A549 (cell line): ENCODE results near the gene CACUL1. TPM values are rescaled to one million over a fixed set of nuclear protein-coding genes. Genes with fewer than 3 reads are reported as not detected.

Experiments
- ATAC-seq, 2 experiments: fragments of 200-7000 bp in 1 of 2; fragments of >200 bp in 1 of 2; cut with Nextera tagmentation in 1 of 2; cut with Tn5 transposase in 1 of 2; 3 replicates each; pipeline versions ENCODE4 v1.8.0 to v1.9.1; 2018 to 2020; ENCODE audit warnings: mild to moderate bottlenecking in 1 of 2, moderate library complexity in 1 of 2
- CTCF ChIA-PET: fragments of 300-600 bp; sonication (Branson Sonifier 250); formaldehyde crosslinking; extraction: SDS; loops from one replicate; lab custom pipeline; 2021; ENCODE audit warnings: antibody characterized with exemption, inconsistent platforms; lab: Yijun Ruan, JAX
- POLR2A ChIA-PET: fragments of 350-600 bp; formaldehyde crosslinking; extraction: SDS; loops from one replicate; lab custom pipeline; 2021; ENCODE audit warnings: antibody characterized with exemption, inconsistent platforms; lab: Yijun Ruan, JAX
- DNase-seq, 2 experiments: peaks; one replicate each; pipeline versions ENCODE4 v3.0.0 to v3.0.0-alpha.2; 2011 to 2016; ENCODE audit warnings: low read depth in 1 of 2, low spot score in 1 of 2
- FAIRE-seq: peaks from 2 replicates; lab custom pipeline; 2011; peaks lifted over from hg19 to GRCh38; lab: Jason Lieb, UNC
- H3K27ac ChIP-seq, 2 experiments: fragments of >200 bp; sonication (Bioruptor Twin); formaldehyde crosslinking; 3 replicates each; pipeline ENCODE4 v1.5.1; 2016 to 2017
- H3K4me1 ChIP-seq: fragments of >200 bp; sonication (Bioruptor Twin); formaldehyde crosslinking; 3 replicates; pipeline ENCODE4 v1.6.1; 2016
- H3K4me2 ChIP-seq: fragments of >200 bp; sonication (Bioruptor Twin); formaldehyde crosslinking; 3 replicates; pipeline ENCODE4 v1.6.1; 2016
- H3K4me3 ChIP-seq: fragments of >200 bp; sonication (Bioruptor Twin); formaldehyde crosslinking; 3 replicates; pipeline ENCODE4 v1.5.1; 2016
- H3K9me3 ChIP-seq: fragments of >200 bp; sonication (Bioruptor Twin); formaldehyde crosslinking; 3 replicates; pipeline ENCODE4 v1.6.1; 2016
- EHF ChIP-seq: fragments of 250-450 bp; sonication (Bioruptor Pico); IDR thresholded peaks from 2 replicates; pipeline ENCODE4 v1.5.0; 2020; ENCODE audit warnings: mild to moderate bottlenecking
- EHMT2 ChIP-seq: fragments of 200-600 bp; sonication (generic); IDR thresholded peaks from 2 replicates; pipeline ENCODE4 v1.6.1; 2016; ENCODE audit warnings: antibody characterized with exemption, low read depth, mild to moderate bottlenecking, moderate library complexity
- FOSL2 ChIP-seq, 2 experiments: fragments of 450-650 bp in 1 of 2; fragments of >200 bp in 1 of 2; sonication (Bioruptor Twin) in 1 of 2; formaldehyde crosslinking; IDR thresholded peaks; 2 replicates each; pipeline versions ENCODE4 v1.5.0 to v1.6.1; 2016 to 2020; ENCODE audit warnings: mild to moderate bottlenecking in 1 of 2, moderate library complexity in 1 of 2
- HOXB5 ChIP-seq: fragments of 250-450 bp; sonication (Bioruptor Pico); IDR thresholded peaks from 2 replicates; pipeline ENCODE4 v1.5.0; 2020; ENCODE audit warnings: mild to moderate bottlenecking, moderate library complexity
- KDM5A ChIP-seq: fragments of 200-600 bp; sonication (generic); IDR thresholded peaks from 2 replicates; pipeline ENCODE4 v1.6.1; 2016; ENCODE audit warnings: antibody characterized with exemption, mild to moderate bottlenecking
- MYC ChIP-seq: IDR thresholded peaks from 2 replicates; pipeline ENCODE4 v1.6.1; 2012; ENCODE audit warnings: mild to moderate bottlenecking, inconsistent platforms, low read length, improper control_type of control experiment, borderline replicate concordance
- NFE2L2 ChIP-seq: fragments of 150-350 bp; conservative IDR thresholded peaks from 2 replicates; pipeline ENCODE4 v1.6.1; 2014; ENCODE audit warnings: low read length
- NR3C1 ChIP-seq: fragments of >200 bp; sonication (Bioruptor Twin); formaldehyde crosslinking; IDR thresholded peaks from 3 replicates; pipeline ENCODE4 v1.6.1; 2017
- POLR2A ChIP-seq: IDR thresholded peaks from 2 replicates; pipeline ENCODE4 v1.6.1; 2012; ENCODE audit warnings: mild to moderate bottlenecking, low read length
- POLR2AphosphoS2 ChIP-seq: conservative IDR thresholded peaks from 2 replicates; pipeline ENCODE4 v1.6.1; 2012; ENCODE audit warnings: low read length, improper control_type of control experiment, inconsistent platforms
- RAD21 ChIP-seq, 2 experiments: fragments of >200 bp in 1 of 2; sonication (Bioruptor Twin) in 1 of 2; formaldehyde crosslinking in 1 of 2; IDR thresholded peaks in 1 of 2; conservative IDR thresholded peaks in 1 of 2; 2 replicates in 1 of 2; 3 replicates in 1 of 2; pipeline ENCODE4 v1.6.1; 2012 to 2018; ENCODE audit warnings: inconsistent platforms in 1 of 2
- RCOR1 ChIP-seq: fragments of 150-350 bp; IDR thresholded peaks from 2 replicates; pipeline ENCODE4 v1.6.1; 2014; ENCODE audit warnings: antibody characterized with exemption, low read length, low read depth
- SREBF2 ChIP-seq: fragments of 450-650 bp; IDR thresholded peaks from 2 replicates; pipeline ENCODE4 v1.6.1; 2014; ENCODE audit warnings: mild to moderate bottlenecking, moderate library complexity
- WGBS: methylation state at CpG from one replicate; pipeline ENCODE4 v1.1.6; 2017; ENCODE audit errors: missing lambda C conversion rate; 5-methylcytosine and 5-hydroxymethylcytosine counted together
- polyA plus RNA-seq, 4 experiments: library from polyadenylated mRNA; depleted of rRNA in 3 of 4; stranded (reverse); fragments of >200 nt; fragmentation: RNase III in 1 of 4; extraction: RNeasy Plus Mini Kit Qiagen cat#74134 plus additional on column Dnase treatment in 1 of 4; gene quantifications; 2 replicates in 3 of 4; 3 replicates in 1 of 4; pipeline ENCODE4 v1.2.3, GENCODE V29; 2011 to 2017
- TF ChIP-seq, protein P1 (sequence below): IDR thresholded peaks from 2 replicates; pipeline ENCODE4 v1.6.1; 2012
- TF ChIP-seq, protein P2 (sequence below): fragments of >200 bp; sonication (Bioruptor Twin); formaldehyde crosslinking; IDR thresholded peaks from 3 replicates; pipeline ENCODE4 v1.6.1; 2016
- TF ChIP-seq, protein P3 (sequence below): fragments of 250-450 bp; sonication (Bioruptor Pico); IDR thresholded peaks from 2 replicates; pipeline ENCODE4 v1.5.0; 2021; ENCODE audit warnings: mild to moderate bottlenecking, moderate library complexity, borderline replicate concordance

Gene CACUL1
- polyA plus RNA-seq, 2 of the 4 experiments (the other 2 are of a cell fraction) = 8.7 to 15.6 TPM

DNA sequence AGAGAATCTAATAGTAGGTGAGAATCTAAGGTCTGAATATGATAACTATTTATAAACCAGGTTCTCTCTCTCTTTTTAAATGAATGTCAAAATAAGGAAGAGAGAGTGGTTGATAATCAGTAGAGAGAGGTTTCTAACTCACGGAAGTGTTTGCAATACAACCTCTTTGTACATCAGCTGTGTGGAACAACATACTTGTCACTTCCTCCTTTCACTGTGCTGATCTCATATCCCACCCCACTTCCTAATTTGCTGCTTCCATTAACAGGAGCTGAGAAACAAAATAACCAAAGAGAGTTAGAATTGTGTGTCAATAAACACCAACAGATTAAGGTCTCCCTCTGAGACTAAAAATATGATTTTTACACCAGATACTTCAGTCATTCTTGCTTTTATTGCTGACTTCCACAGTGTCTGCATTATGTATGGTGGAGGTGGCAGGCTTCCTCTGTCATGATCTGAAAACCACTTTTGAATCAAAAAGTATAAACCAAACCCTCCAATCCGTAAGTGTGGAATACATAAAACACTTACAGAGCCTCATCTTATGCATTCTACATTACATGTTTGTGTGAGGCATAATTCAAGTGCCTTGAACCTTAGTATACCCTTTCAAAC is 25.0 kb downstream of the CACUL1 start:
- ChIA-PET POLR2A (no interaction called here), CTCF (interaction anchor here (1.9 kb wide), 1 partner anchor 9 kb away, joined by 6 read pairs; no protein-coding TSS in a partner anchor)
- H3K9me3 ChIP-seq = no peaks in the 10 kb centered on the region
- no peak for DNase-seq
- ATAC-seq = peak in 1 of 2 experiments; percentile 35; a peak in 1 of 6 replicates
- FAIRE-seq = no peak
- H3K27ac ChIP-seq = no peak overlapping the region
- H3K4me1 ChIP-seq = peaks cover 37% of the 10 kb centered on the region
- peak overlapping the region; percentile 48 for H3K4me2 ChIP-seq
- no peak overlapping the region for H3K4me3 ChIP-seq
- WGBS = 69% methylated on average over 2 of the region's 2 CpGs
- TF ChIP-seq, protein P1, sequence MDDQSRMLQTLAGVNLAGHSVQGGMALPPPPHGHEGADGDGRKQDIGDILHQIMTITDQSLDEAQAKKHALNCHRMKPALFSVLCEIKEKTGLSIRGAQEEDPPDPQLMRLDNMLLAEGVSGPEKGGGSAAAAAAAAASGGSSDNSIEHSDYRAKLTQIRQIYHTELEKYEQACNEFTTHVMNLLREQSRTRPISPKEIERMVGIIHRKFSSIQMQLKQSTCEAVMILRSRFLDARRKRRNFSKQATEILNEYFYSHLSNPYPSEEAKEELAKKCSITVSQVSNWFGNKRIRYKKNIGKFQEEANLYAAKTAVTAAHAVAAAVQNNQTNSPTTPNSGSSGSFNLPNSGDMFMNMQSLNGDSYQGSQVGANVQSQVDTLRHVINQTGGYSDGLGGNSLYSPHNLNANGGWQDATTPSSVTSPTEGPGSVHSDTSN = no peak

DNA sequence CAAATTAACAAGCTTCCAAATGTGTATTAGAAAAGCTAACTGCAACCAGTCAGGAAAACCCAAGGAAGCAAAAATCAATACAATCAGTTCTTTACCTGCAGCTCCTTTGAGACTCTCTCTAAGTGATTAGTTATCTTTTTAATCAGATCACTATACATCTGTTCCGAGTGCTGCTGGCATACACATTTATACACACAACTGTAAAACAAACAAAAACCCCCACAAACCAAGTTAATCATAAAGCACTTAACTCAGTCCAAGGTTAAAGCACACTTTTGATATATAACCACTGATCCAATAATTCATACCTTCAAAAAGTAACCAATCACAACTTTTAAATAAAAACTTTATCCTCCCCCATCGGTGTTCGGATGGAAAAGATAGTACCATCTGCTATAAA is 25.6 kb downstream of the CACUL1 start:
- ATAC-seq (no peak), FAIRE-seq (no peak), DNase-seq (no peak)
- Histone ChIP-seq H3K9me3 (no peaks in the 10 kb centered on the region), H3K4me1 (peaks cover 37% of the 10 kb centered on the region), H3K4me3 (no peak overlapping the region), H3K27ac (no peak overlapping the region), H3K4me2 (peak overlapping the region; percentile 48)
- TF ChIP-seq MYC (no peak), FOSL2 (IDR thresholded peaks at IDR 0.05) (no peak), FOSL2 (CRISPR knock-in tag; IDR thresholded peaks at IDR 0.05) (no peak), EHMT2 (no peak), POLR2AphosphoS2 (no peak), POLR2A (no peak), NFE2L2 (no peak), EHF (CRISPR knock-in tag) (no peak), SREBF2 (no peak), KDM5A (no peak), HOXB5 (CRISPR knock-in tag) (no peak), NR3C1 (no peak)
- TF ChIP-seq, protein P2, sequence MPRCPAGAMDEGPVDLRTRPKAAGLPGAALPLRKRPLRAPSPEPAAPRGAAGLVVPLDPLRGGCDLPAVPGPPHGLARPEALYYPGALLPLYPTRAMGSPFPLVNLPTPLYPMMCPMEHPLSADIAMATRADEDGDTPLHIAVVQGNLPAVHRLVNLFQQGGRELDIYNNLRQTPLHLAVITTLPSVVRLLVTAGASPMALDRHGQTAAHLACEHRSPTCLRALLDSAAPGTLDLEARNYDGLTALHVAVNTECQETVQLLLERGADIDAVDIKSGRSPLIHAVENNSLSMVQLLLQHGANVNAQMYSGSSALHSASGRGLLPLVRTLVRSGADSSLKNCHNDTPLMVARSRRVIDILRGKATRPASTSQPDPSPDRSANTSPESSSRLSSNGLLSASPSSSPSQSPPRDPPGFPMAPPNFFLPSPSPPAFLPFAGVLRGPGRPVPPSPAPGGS = no peak
- 62% methylated on average over 3 of the region's 3 CpGs for WGBS
- POLR2A ChIA-PET = no interaction called here
- CTCF ChIA-PET = interaction anchor here (1.2 kb wide), 1 partner anchor 160 kb away, joined by 3 read pairs; no protein-coding TSS in a partner anchor

DNA sequence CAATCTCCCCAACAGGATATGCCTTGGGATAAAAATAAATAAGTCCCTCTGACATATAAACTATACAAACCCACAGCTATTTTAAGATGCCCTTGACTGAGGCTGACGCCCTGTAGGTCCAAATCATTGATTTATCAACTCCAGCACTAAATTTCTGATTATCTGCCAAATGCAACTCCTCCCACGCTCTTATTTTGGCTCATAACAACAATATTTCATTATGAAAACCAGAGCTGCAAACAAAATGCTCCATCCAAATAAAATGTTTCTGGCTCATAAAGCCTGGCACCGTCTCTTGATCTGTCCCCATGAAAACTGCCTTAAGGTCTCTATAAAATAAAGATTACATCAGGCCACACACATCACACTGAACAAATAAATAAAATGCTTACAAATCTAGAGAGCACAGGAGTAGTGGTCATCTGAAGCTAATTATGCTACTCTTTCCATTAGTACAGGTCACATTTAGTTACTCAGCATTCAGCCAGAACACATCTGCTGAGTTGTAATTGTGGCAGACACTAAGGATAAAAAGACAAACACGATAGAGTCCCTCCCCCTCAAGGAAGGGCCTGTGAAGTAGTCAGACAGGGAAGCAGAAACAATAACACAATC is 28.8 kb downstream of the CACUL1 start:
- DNase-seq (no peak), ATAC-seq (no peak), FAIRE-seq (no peak)
- H3K4me1 ChIP-seq = peaks cover 28% of the 10 kb centered on the region
- WGBS = 69% methylated on average over 4 of the region's 4 CpGs
- POLR2A ChIA-PET = no interaction called here
- TF ChIP-seq, protein P3, sequence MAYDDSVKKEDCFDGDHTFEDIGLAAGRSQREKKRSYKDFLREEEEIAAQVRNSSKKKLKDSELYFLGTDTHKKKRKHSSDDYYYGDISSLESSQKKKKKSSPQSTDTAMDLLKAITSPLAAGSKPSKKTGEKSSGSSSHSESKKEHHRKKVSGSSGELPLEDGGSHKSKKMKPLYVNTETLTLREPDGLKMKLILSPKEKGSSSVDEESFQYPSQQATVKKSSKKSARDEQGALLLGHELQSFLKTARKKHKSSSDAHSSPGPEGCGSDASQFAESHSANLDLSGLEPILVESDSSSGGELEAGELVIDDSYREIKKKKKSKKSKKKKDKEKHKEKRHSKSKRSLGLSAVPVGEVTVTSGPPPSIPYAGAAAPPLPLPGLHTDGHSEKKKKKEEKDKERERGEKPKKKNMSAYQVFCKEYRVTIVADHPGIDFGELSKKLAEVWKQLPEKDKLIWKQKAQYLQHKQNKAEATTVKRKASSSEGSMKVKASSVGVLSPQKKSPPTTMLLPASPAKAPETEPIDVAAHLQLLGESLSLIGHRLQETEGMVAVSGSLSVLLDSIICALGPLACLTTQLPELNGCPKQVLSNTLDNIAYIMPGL (CRISPR knock-in tag) = no peak
- TF ChIP-seq RCOR1 (no peak), RAD21 (conservative IDR thresholded peaks at IDR 0.05 in 1 of 2, IDR thresholded peaks at IDR 0.05 in 1 of 2) (no peak), POLR2A (no peak)
- CTCF ChIA-PET = interaction anchor here (1.1 to 2.3 kb wide), 2 partner anchors 142 to 158 kb away, joined by 3 to 9 read pairs; no protein-coding TSS in a partner anchor
- H3K9me3 ChIP-seq = no peaks in the 10 kb centered on the region
- H3K27ac ChIP-seq = no peak overlapping the region
- H3K4me2 ChIP-seq = no peak overlapping the region
- H3K4me3 ChIP-seq = no peak overlapping the region
